HepG2 (cell line): ENCODE measurements around the gene PDK1. TPM values are rescaled to one million over a fixed set of nuclear protein-coding genes. Genes with fewer than 3 reads are reported as not detected.

ENCODE experiments used
- AKNA ChIP-seq: sonication (generic); formaldehyde crosslinking; IDR thresholded peaks from 2 replicates; pipeline ENCODE4 v1.4.0; 2020; ENCODE audit warnings: missing genetic modification reagents, borderline replicate concordance
- BRD4 ChIP-seq: sonication (generic); formaldehyde crosslinking; IDR thresholded peaks from 2 replicates; pipeline ENCODE4 v1.4.0; 2020; ENCODE audit warnings: missing genetic modification reagents
- CCAR2 ChIP-seq: fragments of 200-400 bp; formaldehyde crosslinking; optimal IDR thresholded peaks from 2 replicates; pipeline ENCODE3; 2018; ENCODE audit warnings: low read depth, mild to moderate bottlenecking, low read length, moderate library complexity
- ELF3 ChIP-seq: IDR thresholded peaks from 2 replicates; pipeline ENCODE4 v1.6.1; 2016; ENCODE audit warnings: missing genetic modification reagents, missing compliant biosample characterization
- FOXO1 ChIP-seq: sonication (generic); formaldehyde crosslinking; IDR thresholded peaks from 2 replicates; pipeline ENCODE4 v1.4.0; 2020; ENCODE audit warnings: missing genetic modification reagents
- HDAC1 ChIP-seq: sonication (generic); formaldehyde crosslinking; IDR thresholded peaks from 2 replicates; pipeline ENCODE4 v1.5.1; 2020; ENCODE audit warnings: mild to moderate bottlenecking, missing genetic modification reagents
- IRF2 ChIP-seq: IDR thresholded peaks from 2 replicates; pipeline ENCODE4 v1.6.1; 2018; ENCODE audit warnings: missing genetic modification reagents, missing compliant biosample characterization
- MTA3 ChIP-seq: sonication (generic); formaldehyde crosslinking; IDR thresholded peaks from 2 replicates; pipeline ENCODE4 v1.4.0; 2020; ENCODE audit warnings: missing genetic modification reagents
- PRMT3 ChIP-seq: sonication (generic); formaldehyde crosslinking; IDR thresholded peaks from 2 replicates; pipeline ENCODE4 v1.8.1; 2022; ENCODE audit warnings: low read depth, mild to moderate bottlenecking, moderate library complexity, missing genetic modification reagents, borderline replicate concordance
- SOX6 ChIP-seq, 2 experiments: fragments of 450-650 bp in 1 of 2; sonication (generic) in 1 of 2; formaldehyde crosslinking in 1 of 2; IDR thresholded peaks; 2 replicates each; pipeline versions ENCODE4 v1.4.0 to v1.6.1; 2017 to 2020; ENCODE audit warnings: antibody characterized with exemption in 1 of 2, mild to moderate bottlenecking in 1 of 2, missing genetic modification reagents in 1 of 2
- TCF12 ChIP-seq, 2 experiments: fragments of 450-650 bp in 1 of 2; sonication (generic) in 1 of 2; formaldehyde crosslinking in 1 of 2; IDR thresholded peaks; 2 replicates each; pipeline versions ENCODE4 v1.6.1 to v1.8.0; 2017 to 2022; ENCODE audit warnings: antibody characterized with exemption in 1 of 2, mild to moderate bottlenecking in 1 of 2, missing genetic modification reagents in 1 of 2, moderate library complexity in 1 of 2
- ZNF160 ChIP-seq: sonication (generic); formaldehyde crosslinking; IDR thresholded peaks from 2 replicates; pipeline ENCODE4 v1.8.0; 2022; ENCODE audit warnings: mild to moderate bottlenecking, inconsistent platforms, missing genetic modification reagents
- ZNF549 ChIP-seq: sonication (generic); formaldehyde crosslinking; IDR thresholded peaks from 2 replicates; pipeline ENCODE4 v1.5.0; 2020; ENCODE audit warnings: missing genetic modification reagents
- ZNF570 ChIP-seq: sonication (generic); formaldehyde crosslinking; IDR thresholded peaks from 2 replicates; pipeline ENCODE4 v1.4.0; 2020; ENCODE audit warnings: mild to moderate bottlenecking, missing genetic modification reagents, borderline replicate concordance
- ZZZ3 ChIP-seq: sonication (generic); formaldehyde crosslinking; IDR thresholded peaks from 2 replicates; pipeline ENCODE4 v1.4.0; 2020; ENCODE audit warnings: missing genetic modification reagents, mild to moderate bottlenecking, borderline replicate concordance
- polyA plus RNA-seq, 8 experiments: library from polyadenylated mRNA; depleted of rRNA in 3 of 8; stranded (reverse) in 7 of 8; unstranded in 1 of 8; fragments of >200 nt; fragmentation: Illumina TruSeq in 4 of 8; extraction: Trizol in 4 of 8; gene quantifications; 2 replicates each; pipeline versions ENCODE4 v1.2.1 to v1.2.3, GENCODE V29; 2011 to 2016; ENCODE audit warnings: low read depth in 4 of 8, missing spikeins in 1 of 8, mixed read lengths in 1 of 8; ENCODE audit not compliant: insufficient read depth in 1 of 8
- total RNA-seq, 5 experiments: library from RNA; depleted of rRNA; stranded (reverse); fragments of >200 nt; fragmentation: Illumina TruSeq; extraction: Trizol; gene quantifications; 2 replicates each; pipeline ENCODE4 v1.2.3, GENCODE V29; 2016; ENCODE audit warnings: low read depth in 1 of 5
- TF ChIP-seq, protein P1 (sequence below), 2 experiments: sonication (generic) in 1 of 2; formaldehyde crosslinking in 1 of 2; IDR thresholded peaks; 2 replicates each; pipeline versions ENCODE4 v1.4.0 to v1.6.1; 2016 to 2020; ENCODE audit warnings: borderline replicate concordance in 1 of 2, low read depth in 1 of 2, mild to moderate bottlenecking in 1 of 2, missing genetic modification reagents in 1 of 2
- TF ChIP-seq, protein P2 (sequence below): sonication (generic); formaldehyde crosslinking; IDR thresholded peaks from 2 replicates; pipeline ENCODE4 v1.5.0; 2020; ENCODE audit warnings: mild to moderate bottlenecking, missing genetic modification reagents, moderate library complexity

The PDK1 gene
- total and polyA plus RNA-seq, 2 of the 13 experiments (the other 11 are each of a cell fraction or from before 2014, with no cell fraction given), result 11.9 to 96.9 TPM

- TF ChIP-seq, protein P1, sequence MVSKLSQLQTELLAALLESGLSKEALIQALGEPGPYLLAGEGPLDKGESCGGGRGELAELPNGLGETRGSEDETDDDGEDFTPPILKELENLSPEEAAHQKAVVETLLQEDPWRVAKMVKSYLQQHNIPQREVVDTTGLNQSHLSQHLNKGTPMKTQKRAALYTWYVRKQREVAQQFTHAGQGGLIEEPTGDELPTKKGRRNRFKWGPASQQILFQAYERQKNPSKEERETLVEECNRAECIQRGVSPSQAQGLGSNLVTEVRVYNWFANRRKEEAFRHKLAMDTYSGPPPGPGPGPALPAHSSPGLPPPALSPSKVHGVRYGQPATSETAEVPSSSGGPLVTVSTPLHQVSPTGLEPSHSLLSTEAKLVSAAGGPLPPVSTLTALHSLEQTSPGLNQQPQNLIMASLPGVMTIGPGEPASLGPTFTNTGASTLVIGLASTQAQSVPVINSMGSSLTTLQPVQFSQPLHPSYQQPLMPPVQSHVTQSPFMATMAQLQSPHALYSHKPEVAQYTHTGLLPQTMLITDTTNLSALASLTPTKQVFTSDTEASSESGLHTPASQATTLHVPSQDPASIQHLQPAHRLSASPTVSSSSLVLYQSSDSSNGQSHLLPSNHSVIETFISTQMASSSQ (IDR thresholded peaks at IDR 0.05; ENCODE audit: low read depth), result no peak
- TF ChIP-seq, protein P1 (CRISPR knock-in tag; IDR thresholded peaks at IDR 0.05; ENCODE audit: borderline replicate concordance), result peak; percentile 78
- TF ChIP-seq TCF12 (IDR thresholded peaks at IDR 0.05) (no peak), TCF12 (CRISPR knock-in tag; IDR thresholded peaks at IDR 0.05) (no peak; the same call in 1 of the 2 replicates), PRMT3 (no peak), BRD4 (peak; percentile 10; the same call in 1 of the 2 replicates), CCAR2 (no peak), HDAC1 (CRISPR knock-in tag) (peak; percentile 69), ZNF160 (CRISPR knock-in tag) (peak; percentile 92), ZNF549 (CRISPR knock-in tag) (no peak), MTA3 (CRISPR knock-in tag) (no peak), ELF3 (0 out of 2 replicates have a peak, but pooled peaks have one; percentile 30), SOX6 (IDR thresholded peaks at IDR 0.05) (no peak), SOX6 (CRISPR knock-in tag; IDR thresholded peaks at IDR 0.05) (peak; percentile 73), ZZZ3 (CRISPR knock-in tag) (peak; percentile 87), FOXO1 (CRISPR knock-in tag) (peak; percentile 69; the same call in 1 of the 2 replicates), AKNA (CRISPR knock-in tag) (no peak; the same call in 1 of the 2 replicates), IRF2 (CRISPR knock-in tag) (peak; percentile 73), ZNF570 (CRISPR knock-in tag) (0 out of 2 replicates have a peak, but pooled peaks have one; percentile 74)
- TF ChIP-seq, protein P2, sequence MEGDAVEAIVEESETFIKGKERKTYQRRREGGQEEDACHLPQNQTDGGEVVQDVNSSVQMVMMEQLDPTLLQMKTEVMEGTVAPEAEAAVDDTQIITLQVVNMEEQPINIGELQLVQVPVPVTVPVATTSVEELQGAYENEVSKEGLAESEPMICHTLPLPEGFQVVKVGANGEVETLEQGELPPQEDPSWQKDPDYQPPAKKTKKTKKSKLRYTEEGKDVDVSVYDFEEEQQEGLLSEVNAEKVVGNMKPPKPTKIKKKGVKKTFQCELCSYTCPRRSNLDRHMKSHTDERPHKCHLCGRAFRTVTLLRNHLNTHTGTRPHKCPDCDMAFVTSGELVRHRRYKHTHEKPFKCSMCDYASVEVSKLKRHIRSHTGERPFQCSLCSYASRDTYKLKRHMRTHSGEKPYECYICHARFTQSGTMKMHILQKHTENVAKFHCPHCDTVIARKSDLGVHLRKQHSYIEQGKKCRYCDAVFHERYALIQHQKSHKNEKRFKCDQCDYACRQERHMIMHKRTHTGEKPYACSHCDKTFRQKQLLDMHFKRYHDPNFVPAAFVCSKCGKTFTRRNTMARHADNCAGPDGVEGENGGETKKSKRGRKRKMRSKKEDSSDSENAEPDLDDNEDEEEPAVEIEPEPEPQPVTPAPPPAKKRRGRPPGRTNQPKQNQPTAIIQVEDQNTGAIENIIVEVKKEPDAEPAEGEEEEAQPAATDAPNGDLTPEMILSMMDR (CRISPR knock-in tag), result peak; percentile 22; the same call in 1 of the 2 replicates
Measured at GRCh38 chr2:172555522-172556283, at the start of gene PDK1 (continued).
